ENCODE data around the gene UBE2F. TPM values are rescaled to one million over a fixed set of nuclear protein-coding genes. Genes with fewer than 3 reads are reported as not detected.

Gene UBE2F
- total RNA-seq, 1 donor from 2014 or later = 38.6 TPM

- Mint-ChIP-seq H3K27ac (no peak overlapping the region), H3K36me3 (ENCODE audit: insufficient read depth) (peaks cover 37% of the 10 kb centered on the region), H3K4me3 (ENCODE audit: low read depth) (no peak overlapping the region), H3K27me3 (no peaks in the 10 kb centered on the region), H3K9me3 (ENCODE audit: low read depth) (peaks cover 7% of the 10 kb centered on the region), H3K4me1 (ENCODE audit: low read depth) (no peaks in the 10 kb centered on the region)
- TF ChIP-seq, protein P1, sequence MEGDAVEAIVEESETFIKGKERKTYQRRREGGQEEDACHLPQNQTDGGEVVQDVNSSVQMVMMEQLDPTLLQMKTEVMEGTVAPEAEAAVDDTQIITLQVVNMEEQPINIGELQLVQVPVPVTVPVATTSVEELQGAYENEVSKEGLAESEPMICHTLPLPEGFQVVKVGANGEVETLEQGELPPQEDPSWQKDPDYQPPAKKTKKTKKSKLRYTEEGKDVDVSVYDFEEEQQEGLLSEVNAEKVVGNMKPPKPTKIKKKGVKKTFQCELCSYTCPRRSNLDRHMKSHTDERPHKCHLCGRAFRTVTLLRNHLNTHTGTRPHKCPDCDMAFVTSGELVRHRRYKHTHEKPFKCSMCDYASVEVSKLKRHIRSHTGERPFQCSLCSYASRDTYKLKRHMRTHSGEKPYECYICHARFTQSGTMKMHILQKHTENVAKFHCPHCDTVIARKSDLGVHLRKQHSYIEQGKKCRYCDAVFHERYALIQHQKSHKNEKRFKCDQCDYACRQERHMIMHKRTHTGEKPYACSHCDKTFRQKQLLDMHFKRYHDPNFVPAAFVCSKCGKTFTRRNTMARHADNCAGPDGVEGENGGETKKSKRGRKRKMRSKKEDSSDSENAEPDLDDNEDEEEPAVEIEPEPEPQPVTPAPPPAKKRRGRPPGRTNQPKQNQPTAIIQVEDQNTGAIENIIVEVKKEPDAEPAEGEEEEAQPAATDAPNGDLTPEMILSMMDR (IDR thresholded peaks at IDR 0.05; ENCODE audit: unreplicated experiment) = no peak
- no peak for DNase-seq (ENCODE audit: low spot score, unreplicated experiment)
Measured at GRCh38 chr2:238082827-238083226, 116.0 kb downstream of the UBE2F start.

DNA sequence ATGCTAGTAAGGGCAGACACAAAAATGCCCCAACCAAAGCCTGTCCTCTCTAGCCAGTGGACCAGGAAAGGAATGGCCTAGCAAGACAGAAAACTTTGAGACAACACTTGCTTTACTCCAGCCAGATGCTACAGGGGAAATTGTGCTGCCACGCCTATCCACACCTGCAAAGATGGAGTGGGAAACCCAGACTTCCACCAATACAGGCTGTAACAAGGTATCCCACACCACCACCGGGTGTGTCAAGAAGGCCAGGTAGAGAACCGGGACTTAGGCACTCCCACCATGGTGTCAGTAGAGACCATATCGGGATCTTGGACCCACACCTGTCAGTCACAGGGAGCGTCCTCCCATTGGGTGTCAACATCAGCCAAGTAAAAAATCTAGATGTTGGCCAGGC lies 117.1 kb downstream of the UBE2F start:
- Mint-ChIP-seq H3K27ac (no peak overlapping the region), H3K4me3 (ENCODE audit: low read depth) (no peak overlapping the region), H3K27me3 (no peaks in the 10 kb centered on the region), H3K36me3 (ENCODE audit: insufficient read depth) (peaks cover 32% of the 10 kb centered on the region), H3K4me1 (ENCODE audit: low read depth) (no peaks in the 10 kb centered on the region), H3K9me3 (ENCODE audit: low read depth) (peaks cover 7% of the 10 kb centered on the region)
- no peak for DNase-seq (ENCODE audit: low spot score, unreplicated experiment)
- TF ChIP-seq, protein P1 (IDR thresholded peaks at IDR 0.05; ENCODE audit: unreplicated experiment) = no peak

DNA sequence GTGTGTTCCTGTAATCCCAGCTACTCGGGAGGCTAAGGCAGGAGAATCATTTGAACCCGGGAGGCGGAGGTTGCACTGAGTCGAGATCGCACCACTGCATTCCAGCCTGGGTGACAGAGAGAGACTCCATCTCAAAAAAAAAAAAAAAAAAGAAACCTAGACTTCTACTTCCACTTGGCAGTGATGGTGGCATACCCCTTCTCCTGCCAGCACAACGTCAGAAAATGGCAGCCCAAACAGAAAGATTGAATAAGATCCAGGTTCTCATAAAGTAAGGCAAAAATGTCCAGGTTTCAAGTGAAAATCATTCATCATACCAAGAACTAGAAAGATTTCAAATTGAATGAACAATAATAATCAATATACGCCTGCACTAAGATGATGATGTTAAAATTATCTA lies 117.9 kb downstream of the UBE2F start:
- no peaks in the 10 kb centered on the region for H3K27me3 Mint-ChIP-seq
- H3K9me3 Mint-ChIP-seq (ENCODE audit: low read depth) = peaks cover 4% of the 10 kb centered on the region
- H3K4me3 Mint-ChIP-seq (ENCODE audit: low read depth) = no peak overlapping the region
- H3K36me3 Mint-ChIP-seq (ENCODE audit: insufficient read depth) = peaks cover 32% of the 10 kb centered on the region
- TF ChIP-seq, protein P1 (IDR thresholded peaks at IDR 0.05; ENCODE audit: unreplicated experiment) = no peak
- DNase-seq (ENCODE audit: low spot score, unreplicated experiment) = no peak
- H3K27ac Mint-ChIP-seq = no peak overlapping the region
- H3K4me1 Mint-ChIP-seq (ENCODE audit: low read depth) = no peaks in the 10 kb centered on the region

DNA sequence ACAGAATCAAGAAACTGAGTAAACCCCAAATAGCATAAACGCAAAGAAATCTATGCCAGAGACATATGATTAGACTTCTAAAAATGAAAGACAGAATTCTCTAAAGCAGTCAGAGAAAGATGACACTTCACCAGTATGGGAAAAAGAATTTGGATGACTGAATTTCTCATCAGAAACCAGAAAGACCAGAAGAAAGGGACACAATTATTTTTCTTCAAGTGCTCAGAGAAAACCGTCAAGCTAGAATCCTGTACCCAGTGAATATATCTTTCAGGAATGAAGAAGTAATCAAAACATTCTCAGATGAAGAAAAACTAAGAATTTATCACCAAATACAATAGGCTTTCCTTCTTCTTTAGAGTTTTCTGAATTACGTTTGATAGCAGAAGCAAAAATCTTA lies 119.1 kb downstream of the UBE2F start:
- no peak overlapping the region for H3K4me3 Mint-ChIP-seq (ENCODE audit: low read depth)
- DNase-seq (ENCODE audit: low spot score, unreplicated experiment) = no peak
- TF ChIP-seq, protein P1 (IDR thresholded peaks at IDR 0.05; ENCODE audit: unreplicated experiment) = no peak
- H3K27ac Mint-ChIP-seq = no peak overlapping the region
- no peaks in the 10 kb centered on the region for H3K27me3 Mint-ChIP-seq
- H3K9me3 Mint-ChIP-seq (ENCODE audit: low read depth) = no peaks in the 10 kb centered on the region
- H3K4me1 Mint-ChIP-seq (ENCODE audit: low read depth) = no peaks in the 10 kb centered on the region
- H3K36me3 Mint-ChIP-seq (ENCODE audit: insufficient read depth) = peaks cover 27% of the 10 kb centered on the region

- no peak for DNase-seq (ENCODE audit: low spot score, unreplicated experiment)
- TF ChIP-seq, protein P1 (IDR thresholded peaks at IDR 0.05; ENCODE audit: unreplicated experiment) = no peak
- Mint-ChIP-seq H3K9me3 (ENCODE audit: low read depth) (no peaks in the 10 kb centered on the region), H3K36me3 (ENCODE audit: insufficient read depth) (peaks cover 19% of the 10 kb centered on the region), H3K27me3 (no peaks in the 10 kb centered on the region), H3K27ac (no peak overlapping the region), H3K4me1 (ENCODE audit: low read depth) (no peaks in the 10 kb centered on the region), H3K4me3 (ENCODE audit: low read depth) (no peak overlapping the region)
Measured at GRCh38 chr2:238087211-238087610, 120.4 kb downstream of the UBE2F start.

All from progenitor cell of endocrine pancreas (in vitro differentiated cells).